NB4 (cell line): ENCODE results near the gene NKG7.
"Not testable (repeated sequence)": the region's sequence is repeated elsewhere in the genome, so short reads cannot be mapped to it uniquely, and the experiment has no call there.

Source experiments
- DNase-seq: peaks from one replicate; pipeline ENCODE4 v3.0.0; 2010; ENCODE audit warnings: low read depth
- H3K4me3 ChIP-seq: one replicate; pipeline ENCODE4 v1.5.1; 2011; ENCODE audit warnings: mild to moderate bottlenecking, low read depth, low read length, moderate library complexity
- CTCF ChIP-seq: IDR thresholded peaks from one replicate; pipeline ENCODE4 v1.5.1; 2012; ENCODE audit warnings: low read depth, low read length
- MAX ChIP-seq: IDR thresholded peaks from 2 replicates; pipeline ENCODE4 v1.6.1; 2011; ENCODE audit warnings: low read depth, low read length
- MYC ChIP-seq: IDR thresholded peaks from 2 replicates; pipeline ENCODE4 v1.6.1; 2011; ENCODE audit warnings: low read depth, low read length
- POLR2A ChIP-seq: IDR thresholded peaks from 2 replicates; pipeline ENCODE4 v1.6.1; 2011; ENCODE audit warnings: mild to moderate bottlenecking; ENCODE audit not compliant: insufficient read length; ENCODE audit errors: extremely low read depth

The NKG7 gene

GRCh38 chr19:51372649-51373504, at the start of gene NKG7:
NKG7 (minus strand) TSS chr19:51372654; CDS start chr19:51372535, 119 bp downstream.
- TF ChIP-seq MYC (peak; percentile 57), POLR2A (peak; percentile 19), CTCF (no peak), MAX (peak; percentile 68; the same call in 1 of the 2 replicates)
- peak; percentile 99 for DNase-seq
- H3K4me3 ChIP-seq: peak within 1 kb of the TSS; percentile 59

GRCh38 chr19:51422053-51422448, 49.6 kb upstream of the NKG7 start:
- TF ChIP-seq MAX: peak; percentile 76
- TF ChIP-seq CTCF: peak; percentile 94
- TF ChIP-seq POLR2A: no peak
- peak; percentile 74 for TF ChIP-seq MYC
- DNase-seq: peak; percentile 88
- H3K4me3 ChIP-seq: no peak overlapping the region

GRCh38 chr19:51421229-51422052, 49.0 kb upstream of the NKG7 start:
- H3K4me3 ChIP-seq: no peak overlapping the region

GRCh38 chr19:51420511-51420910, 48.1 kb upstream of the NKG7 start:
- DNase-seq, H3K4me3 ChIP-seq: not testable (repeated sequence)

More at GRCh38 chr19:51421229-51422052, 49.0 kb upstream of the NKG7 start:
- DNase-seq: peak; percentile 47
- TF ChIP-seq POLR2A: no peak
- no peak for TF ChIP-seq CTCF
- TF ChIP-seq MAX: no peak
- no peak for TF ChIP-seq MYC

- no peak overlapping the region for H3K4me3 ChIP-seq
- no peak for DNase-seq
Measured at GRCh38 chr19:51418707-51419106, 46.3 kb upstream of the NKG7 start.

More at GRCh38 chr19:51418707-51419106, 46.3 kb upstream of the NKG7 start:
- TF ChIP-seq CTCF (no peak), MAX (no peak), POLR2A (no peak), MYC (no peak)
